HG03159 (cell line): ENCODE data around the gene SLC2A4RG.

Source experiments
- ATAC-seq: cut with Tn5 transposase; IDR thresholded peaks from one replicate; pipeline ENCODE4 v1.9.1; 2021; ENCODE audit warnings: mild to moderate bottlenecking, moderate library complexity; ENCODE audit not compliant: unreplicated experiment

Gene SLC2A4RG

GRCh38 chr20:63698739-63699465 is 40.7 kb upstream of the SLC2A4RG start:
- no peak for ATAC-seq

GRCh38 chr20:63699466-63700198 is 39.9 kb upstream of the SLC2A4RG start:
- no peak for ATAC-seq

DNA sequence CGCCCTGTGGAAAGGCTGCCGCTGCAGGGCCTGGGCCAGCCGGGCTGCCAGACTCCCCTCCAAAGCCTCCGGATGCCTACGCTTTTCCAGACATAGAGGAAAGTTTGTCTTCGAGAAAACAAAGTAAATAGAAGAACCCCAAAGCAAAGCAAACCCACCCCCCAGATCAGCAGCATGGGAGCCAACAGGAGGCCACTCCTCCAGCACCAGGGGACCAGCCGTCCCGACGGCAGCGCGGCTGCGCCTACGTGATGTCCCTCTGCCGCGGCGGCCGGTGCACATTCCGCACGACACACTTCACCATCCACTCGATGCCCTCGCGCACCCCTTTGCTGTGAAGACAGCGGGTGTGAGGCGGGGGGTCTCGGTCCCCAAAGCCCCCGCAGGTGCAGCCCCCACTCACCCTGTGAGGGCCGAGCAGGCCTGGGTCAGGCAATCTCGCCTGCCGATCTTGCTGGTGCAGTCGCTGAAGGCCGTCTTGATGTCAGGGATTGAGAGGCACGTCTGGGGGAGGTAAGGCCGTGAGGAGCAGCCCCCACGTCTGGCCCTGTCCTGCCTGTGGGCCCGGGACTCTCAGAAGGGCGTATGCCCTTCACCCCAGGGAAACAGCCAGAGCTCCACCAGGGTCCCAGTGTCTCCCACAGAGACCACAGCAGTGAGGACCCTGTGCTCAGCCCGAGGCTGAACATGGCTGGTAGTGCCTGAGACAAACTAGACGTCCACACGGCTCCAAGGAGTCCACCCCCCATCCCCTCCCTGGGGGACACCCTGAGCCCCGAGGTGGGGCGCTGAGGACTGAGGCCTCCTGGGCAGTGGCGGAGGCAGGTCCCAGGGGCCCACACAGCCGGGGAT is 39.2 kb upstream of the SLC2A4RG start:
- ATAC-seq: no peak

DNA sequence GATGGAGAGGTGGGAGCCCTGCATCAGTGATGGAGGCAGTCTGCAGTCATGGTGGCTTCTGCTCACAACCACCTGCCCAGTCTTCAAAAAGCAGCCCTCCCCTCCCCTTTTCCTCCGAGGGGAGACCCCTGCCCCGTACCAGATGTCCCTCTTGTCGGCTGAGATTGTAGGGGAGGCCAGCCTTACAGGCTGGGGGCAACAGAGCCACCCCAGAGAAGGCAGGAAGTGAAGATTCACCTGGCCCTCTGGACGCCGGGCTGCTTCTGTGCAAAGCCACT is 38.6 kb upstream of the SLC2A4RG start:
- no peak for ATAC-seq

- no peak for ATAC-seq
Observed at GRCh38 chr20:63701329-63702035, 38.1 kb upstream of the SLC2A4RG start.

GRCh38 chr20:63702036-63702665 is 37.4 kb upstream of the SLC2A4RG start:
- ATAC-seq: no peak

DNA sequence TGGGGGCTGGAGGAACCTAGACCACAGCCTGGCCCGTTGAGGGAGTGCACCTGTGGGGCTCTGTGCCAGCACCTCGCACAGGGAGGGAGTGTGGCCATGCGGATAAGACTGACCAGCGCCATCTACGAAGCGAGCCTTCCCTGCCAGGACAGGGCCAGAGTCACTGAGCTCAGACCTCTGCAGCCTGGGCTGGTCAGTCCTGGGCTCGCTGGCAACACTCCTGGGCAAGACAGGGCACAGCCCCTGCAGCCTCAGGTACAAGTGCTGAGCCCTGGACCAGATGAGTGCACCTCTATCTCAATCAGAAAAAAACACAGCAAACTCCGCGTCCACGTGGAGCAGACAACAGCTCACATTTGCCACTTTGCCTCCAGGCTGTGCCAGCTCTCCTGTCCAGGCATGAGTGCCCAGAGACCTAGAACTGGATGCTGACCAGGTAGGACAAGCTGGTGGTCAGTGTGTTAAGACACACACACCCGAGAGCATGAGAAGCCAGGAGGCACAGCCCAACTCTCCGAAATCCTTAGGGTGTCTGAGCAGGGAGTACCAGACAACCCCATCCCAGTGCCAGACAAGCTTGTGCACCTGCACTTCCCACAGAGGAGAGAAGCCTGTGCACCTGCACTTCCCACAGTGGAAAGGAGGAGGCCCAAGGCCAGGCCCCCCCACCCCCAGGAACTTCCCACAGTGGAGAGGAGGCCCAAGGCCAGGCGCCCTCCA is 36.7 kb upstream of the SLC2A4RG start:
- ATAC-seq: no peak

DNA sequence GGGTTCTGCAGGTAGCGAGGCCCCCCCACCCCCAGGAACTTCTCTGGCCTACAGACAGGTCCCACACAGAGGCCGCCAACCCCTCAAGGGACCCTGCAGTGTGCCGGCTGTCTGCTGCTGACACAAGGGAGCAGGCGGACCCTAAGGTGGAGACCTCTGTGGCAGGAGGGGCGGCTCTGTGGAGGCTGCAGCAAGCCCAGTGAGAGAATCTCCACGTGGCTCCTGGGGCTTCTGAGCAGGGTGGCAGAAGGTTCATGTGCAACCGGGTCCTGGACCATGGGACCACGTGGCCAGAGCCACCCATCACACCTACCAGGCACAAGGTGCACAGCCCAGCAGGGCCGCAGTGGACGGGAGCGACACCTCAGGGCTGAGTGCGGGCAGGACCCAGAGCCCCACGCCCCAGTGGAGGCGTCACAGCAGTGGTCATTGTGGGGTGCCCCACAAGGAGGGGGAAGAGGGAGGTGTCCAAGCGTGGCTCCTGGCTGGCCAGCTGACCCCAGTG is 36.1 kb upstream of the SLC2A4RG start:
- ATAC-seq: no peak

GRCh38 chr20:63703976-63704748 is 35.4 kb upstream of the SLC2A4RG start:
- no peak for ATAC-seq

- no peak for ATAC-seq
Observed at GRCh38 chr20:63704749-63705117, 34.8 kb upstream of the SLC2A4RG start.

GRCh38 chr20:63705232-63706026 is 34.1 kb upstream of the SLC2A4RG start:
- no peak for ATAC-seq

DNA sequence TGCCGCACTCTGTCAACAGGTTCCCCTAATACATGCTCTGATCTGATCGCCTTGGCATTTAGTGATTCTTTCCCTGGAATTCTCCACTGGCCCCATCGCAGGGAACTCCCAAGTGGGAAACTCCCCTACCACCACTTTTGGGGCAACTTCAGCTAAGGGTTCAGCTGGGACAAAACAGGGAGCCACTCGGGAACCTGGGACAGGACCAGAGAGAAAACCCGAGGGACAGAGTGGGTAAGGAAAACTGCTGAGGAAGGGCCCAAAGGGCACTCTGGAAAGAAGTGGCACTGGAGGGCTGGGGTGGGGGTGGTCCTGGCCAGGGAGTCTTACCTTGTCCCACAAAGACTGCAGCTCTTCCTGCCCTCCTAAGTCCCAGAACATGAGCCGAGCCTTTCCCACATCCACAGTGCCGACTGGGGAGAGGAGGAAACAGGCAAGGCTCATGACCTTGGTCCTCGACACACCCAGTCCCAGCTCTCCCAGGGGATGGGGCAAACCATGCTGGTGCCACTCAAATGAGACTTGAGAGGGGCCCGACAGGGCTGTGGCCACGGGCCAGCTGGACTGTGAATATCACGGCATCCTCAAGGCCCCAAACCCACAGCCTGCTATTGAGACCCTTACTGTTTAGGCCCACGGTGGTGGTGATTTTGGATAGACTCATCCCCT is 33.4 kb upstream of the SLC2A4RG start:
- ATAC-seq: no peak

DNA sequence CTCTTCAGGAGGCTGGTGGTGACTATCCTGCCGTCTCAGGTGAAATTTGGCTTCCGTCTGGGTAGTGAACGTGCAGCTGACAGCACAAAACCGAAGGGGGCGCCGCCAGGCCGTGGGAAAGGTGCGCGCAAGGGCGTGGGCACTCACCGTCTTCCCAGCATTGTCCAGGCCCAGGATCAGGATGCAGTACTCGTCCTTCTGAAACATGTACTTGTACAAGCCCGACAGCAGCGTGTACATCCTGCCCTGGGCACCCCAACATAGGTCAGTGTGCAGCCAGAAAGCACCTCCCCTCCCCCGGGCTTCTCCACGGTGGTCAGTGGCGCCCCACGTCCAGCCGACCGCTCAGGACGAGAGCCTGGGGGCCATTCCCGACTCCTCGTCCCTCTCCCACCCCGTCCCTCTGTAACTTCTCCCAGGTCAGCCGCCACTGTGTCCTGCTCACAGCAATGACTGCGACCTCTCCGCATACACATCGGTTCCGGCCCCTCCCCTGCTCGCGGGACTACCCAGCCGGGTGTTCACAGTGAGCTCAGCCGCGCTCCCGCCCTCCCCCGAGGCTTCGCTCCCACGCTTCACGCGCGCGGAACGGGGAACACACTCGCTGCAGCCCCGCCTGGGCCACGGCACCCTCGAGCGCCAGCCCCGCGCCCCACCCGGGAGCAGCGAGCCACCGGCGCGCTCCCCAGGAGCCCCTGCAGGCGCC is 32.6 kb upstream of the SLC2A4RG start:
- ATAC-seq: peak; percentile 23

DNA sequence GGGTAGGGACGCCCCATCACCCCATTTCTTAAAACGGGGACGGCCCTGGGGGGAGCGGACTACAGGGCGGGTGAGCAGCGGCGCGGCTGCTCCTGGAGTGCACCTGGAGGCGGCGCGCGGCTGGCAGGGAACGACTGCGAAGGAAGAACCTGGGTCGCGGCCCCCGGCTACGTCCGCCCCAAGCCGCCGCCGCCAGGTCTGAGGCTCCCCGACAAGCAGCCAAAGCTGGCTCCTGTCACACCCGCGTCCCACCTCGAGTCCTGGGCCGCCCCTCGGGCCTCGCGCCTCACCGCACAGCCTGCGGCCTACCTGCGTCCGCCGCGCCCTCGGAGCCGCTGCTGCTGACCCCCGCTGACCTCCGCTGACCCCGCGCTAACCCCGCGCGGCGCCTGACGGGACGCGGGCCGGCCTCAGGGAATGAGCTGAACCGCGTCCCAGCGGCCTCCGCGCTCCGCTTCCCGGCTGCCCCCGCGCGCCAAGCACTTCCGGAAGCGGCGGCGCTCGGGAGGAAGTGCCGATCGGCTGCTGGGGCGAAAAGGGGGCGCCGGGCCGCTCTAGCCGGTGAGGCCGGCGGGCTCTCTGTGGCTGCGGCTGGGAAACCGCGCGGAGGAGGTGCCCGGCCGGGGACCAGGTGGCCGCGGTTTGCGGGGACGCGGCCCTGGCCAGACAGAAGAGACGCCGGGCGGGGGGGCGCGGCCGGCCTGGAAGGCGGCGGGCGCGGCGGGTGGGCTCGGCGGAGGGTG is 31.8 kb upstream of the SLC2A4RG start, which contains the start of the genes ARFRP1 and ZGPAT:
Gene ARFRP1 (minus strand): TSS at position 419 of the 743 bp plus-strand sequence. CDS start 885 bp downstream, outside the sequence.
Gene ZGPAT (plus strand): TSS at position 482 of the 743 bp plus-strand sequence. CDS start 542 bp downstream, outside the sequence.
- ATAC-seq: peak; percentile 60

- ATAC-seq: peak; percentile 12
Observed at GRCh38 chr20:63708301-63709148, 31.1 kb upstream of the SLC2A4RG start.
